Left kidney (tissue), 2 donors: Measurements from ENCODE around the gene FBH1. TPM values are rescaled to one million over a fixed set of nuclear protein-coding genes. Genes with fewer than 3 reads are reported as not detected.

Experiments used
- DNase-seq: peaks from one replicate; pipeline ENCODE4 v3.0.0-alpha.2; 2013
- polyA plus RNA-seq: library from polyadenylated mRNA; unstranded; fragments of 120-200 nt; gene quantifications from one replicate; pipeline ENCODE4 v1.2.1, GENCODE V29; 2013; ENCODE audit not compliant: insufficient read length

The FBH1 gene
- polyA plus RNA-seq, 1 donor, result 87.3 TPM

DNA sequence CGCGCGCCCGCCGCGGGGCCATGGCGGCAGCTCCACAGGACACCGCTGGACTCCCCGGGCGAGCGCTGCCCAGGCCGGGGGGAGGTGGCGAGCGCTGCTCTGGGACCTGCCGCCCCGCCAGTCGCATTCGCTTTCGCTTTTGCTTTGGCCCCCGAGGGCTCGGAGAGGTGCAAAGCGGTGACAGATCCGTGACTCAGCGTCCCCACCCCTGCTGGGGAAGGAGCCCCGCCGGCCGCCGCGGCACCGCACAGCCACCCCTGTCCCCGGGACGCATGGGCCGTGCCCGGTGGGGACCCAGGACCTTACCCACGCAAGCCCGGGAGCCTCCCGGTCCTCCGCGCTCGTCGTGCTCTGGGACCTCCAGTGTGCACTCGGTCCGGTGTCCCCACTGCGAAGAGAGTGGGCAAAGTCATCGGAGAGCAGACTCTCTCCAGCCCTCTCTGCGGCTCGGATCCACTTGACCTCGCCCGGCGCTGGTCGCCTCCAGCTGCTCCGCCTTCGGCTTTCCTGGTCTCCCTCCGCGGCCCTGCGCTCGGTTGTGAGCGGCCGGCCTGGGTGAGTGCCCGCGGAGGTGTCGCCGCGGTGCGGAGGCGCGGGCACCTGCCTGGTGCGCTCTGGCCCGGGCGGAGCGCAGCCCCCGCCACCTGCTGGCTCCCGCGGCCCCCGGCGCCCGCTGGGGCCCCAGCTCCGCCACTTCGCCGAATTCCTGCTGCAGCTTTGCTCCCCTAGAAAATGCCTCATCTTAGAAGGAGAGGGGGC, 87.6 kb downstream of the FBH1 start, which contains the start of gene IL15RA:
TSS of gene IL15RA (minus strand) at position 73 of the 759 bp plus-strand sequence. CDS start at position 22, 51 bp downstream.
- peak; percentile 45 for DNase-seq

GRCh38 chr10:5978230-5978489, 88.1 kb downstream of the FBH1 start:
- DNase-seq, result no peak

DNA sequence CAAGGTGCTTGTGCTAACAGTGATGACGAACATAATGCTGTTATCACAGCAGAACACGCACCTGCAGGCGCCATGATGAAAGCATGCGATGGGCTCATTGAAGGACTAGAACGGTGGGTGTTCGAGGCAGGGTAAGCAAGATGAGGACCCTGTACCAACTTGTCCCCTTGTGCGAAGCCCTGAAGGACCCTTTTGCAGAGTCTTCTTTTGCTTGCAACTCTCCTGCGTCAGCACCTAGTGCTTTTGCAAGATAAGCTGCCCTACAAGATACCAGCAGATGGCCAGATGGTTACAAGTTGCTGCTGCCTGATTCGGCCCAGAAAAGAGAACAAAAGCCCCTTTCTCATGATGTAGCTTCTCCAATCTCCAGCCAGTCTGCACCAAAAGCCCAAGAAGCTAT, 91.5 kb downstream of the FBH1 start:
- no peak for DNase-seq

GRCh38 chr10:5983774-5984173, 93.7 kb downstream of the FBH1 start:
- peak; percentile 34 for DNase-seq

DNA sequence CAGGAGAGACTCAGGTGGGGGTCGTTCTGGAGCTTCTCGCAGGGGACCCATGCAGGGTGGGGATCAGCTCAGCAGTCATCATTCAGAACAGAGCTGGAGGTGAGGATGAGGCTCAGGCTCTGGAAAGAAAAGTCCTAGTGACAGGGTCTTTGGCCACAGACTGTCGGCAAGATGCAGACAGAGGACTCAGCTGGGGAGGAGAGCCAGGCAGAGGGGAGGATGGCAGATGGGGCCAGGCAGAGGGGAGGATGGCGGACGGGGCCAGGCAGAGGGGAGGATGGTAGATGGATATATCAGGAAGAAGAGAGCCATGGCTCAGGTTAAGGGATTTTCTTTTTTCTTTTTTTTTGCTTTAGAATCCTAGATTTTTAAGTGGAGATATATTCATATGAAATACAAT, 95.0 kb downstream of the FBH1 start:
- DNase-seq, result no peak

Other genes starting within 250 kb of the FBH1 start
- gene ASB13, start 223.6 kb upstream of the FBH1 start, polyA plus RNA-seq, result 23.1 TPM
- gene TASOR2, start 205.4 kb upstream of the FBH1 start, polyA plus RNA-seq, result 48.7 TPM
- 336 TPM for gene GDI2, start 76.8 kb upstream of the FBH1 start, polyA plus RNA-seq
- 12.0 TPM for gene ANKRD16, start 350 bp upstream of the FBH1 start, polyA plus RNA-seq
- 1.8 TPM for gene IL15RA, start 87.3 kb downstream of the FBH1 start, polyA plus RNA-seq
- 0.05 TPM for gene IL2RA, start 172.1 kb downstream of the FBH1 start, polyA plus RNA-seq
- gene RBM17, start 198.8 kb downstream of the FBH1 start, polyA plus RNA-seq, result 226 TPM